NCI-H2227 (cell line): ENCODE data around the gene ARHGEF12.

Source experiments
- DNase-seq: peaks from one replicate; lab custom pipeline; 2025; ENCODE audit not compliant: unreplicated experiment; lab: John Stamatoyannopoulos, UW

Gene ARHGEF12

GRCh38 chr11:120536091-120536796 is 200.0 kb downstream of the ARHGEF12 start:
- no peak for DNase-seq

GRCh38 chr11:120536797-120537169 is 200.6 kb downstream of the ARHGEF12 start:
- no peak for DNase-seq

- no peak for DNase-seq
Observed at GRCh38 chr11:120537996-120538395, 201.8 kb downstream of the ARHGEF12 start.

GRCh38 chr11:120538707-120539106 is 202.5 kb downstream of the ARHGEF12 start:
- no peak for DNase-seq
